Endothelial cell of umbilical vein (primary cell): ENCODE measurements around the gene GANAB.

Source experiments
- CTCF ChIP-seq, 2 donors: IDR thresholded peaks; 1 replicate in 1 of 2; 2 replicates in 1 of 2; pipeline ENCODE4 v1.5.1; 2011; ENCODE audit warnings: low read length in 2 of 2, mild to moderate bottlenecking in 2 of 2, moderate library complexity in 2 of 2, control low read depth in 1 of 2, inconsistent platforms in 1 of 2, low read depth in 1 of 2; ENCODE audit not compliant: insufficient read depth in 1 of 2; ENCODE audit errors: extremely low read depth in 1 of 2
- EZH2 ChIP-seq: IDR thresholded peaks from 2 replicates; pipeline ENCODE4 v1.6.1; 2012; ENCODE audit warnings: borderline replicate concordance, low read depth, mild to moderate bottlenecking, moderate library complexity, low read length, inconsistent platforms; ENCODE audit not compliant: severe bottlenecking
- FOS ChIP-seq: IDR thresholded peaks from 2 replicates; pipeline ENCODE4 v1.6.1; 2011; ENCODE audit warnings: mild to moderate bottlenecking, low read length, moderate library complexity, borderline replicate concordance; ENCODE audit not compliant: insufficient read depth
- GATA2 ChIP-seq: IDR thresholded peaks from 2 replicates; pipeline ENCODE4 v1.7.0; 2011; ENCODE audit warnings: low read depth, mild to moderate bottlenecking, moderate library complexity, mixed read lengths, low read length; ENCODE audit not compliant: insufficient read length, insufficient read depth
- JUN ChIP-seq: IDR thresholded peaks from 2 replicates; pipeline ENCODE4 v1.6.1; 2011; ENCODE audit warnings: borderline replicate concordance, low read depth; ENCODE audit not compliant: insufficient read length, insufficient read depth
- MAX ChIP-seq: IDR thresholded peaks from 2 replicates; pipeline ENCODE4 v1.6.1; 2011; ENCODE audit not compliant: insufficient read depth, insufficient read length
- MYC ChIP-seq: IDR thresholded peaks from one replicate; pipeline ENCODE4 v1.6.1; 2011; ENCODE audit warnings: mild to moderate bottlenecking, low read depth, low read length
- POLR2A ChIP-seq: IDR thresholded peaks from 2 replicates; pipeline ENCODE4 v1.6.1; 2012; ENCODE audit warnings: low read depth, mild to moderate bottlenecking, control low read depth, low read length
- POLR2AphosphoS5 ChIP-seq: IDR thresholded peaks from 2 replicates; pipeline ENCODE4 v1.6.1; 2012; ENCODE audit warnings: low read depth, mild to moderate bottlenecking, control low read depth, low read length, moderate library complexity; ENCODE audit not compliant: insufficient read depth

- TF ChIP-seq CTCF (IDR thresholded peaks at IDR 0.05; ENCODE audit: extremely low read depth in 1 of 2, insufficient read depth in 1 of 2, low read depth in 1 of 2, low read length in 2 of 2), result peak in 1 of 2 donors; percentile 0
- TF ChIP-seq MAX, result no peak
- TF ChIP-seq POLR2A, result peak; percentile 61
- no peak for TF ChIP-seq EZH2
- TF ChIP-seq POLR2AphosphoS5, result peak; percentile 75
- no peak for TF ChIP-seq FOS
- no peak for TF ChIP-seq GATA2
- no peak for TF ChIP-seq JUN
- no peak for TF ChIP-seq MYC
Observed at GRCh38 chr11:62671608-62672389, 25.4 kb upstream of the GANAB start, which contains the start of the genes LBHD1 and UQCC3.
